ENCODE results near the gene DTX3. TPM values are rescaled to one million over a fixed set of nuclear protein-coding genes. Genes with fewer than 3 reads are reported as not detected.

Gene DTX3
- total and polyA plus RNA-seq, 2 of the 13 experiments (the other 11 are each of a cell fraction or from before 2014, with no cell fraction given): 9.0 to 27.2 TPM

- TF ChIP-seq, protein P1, sequence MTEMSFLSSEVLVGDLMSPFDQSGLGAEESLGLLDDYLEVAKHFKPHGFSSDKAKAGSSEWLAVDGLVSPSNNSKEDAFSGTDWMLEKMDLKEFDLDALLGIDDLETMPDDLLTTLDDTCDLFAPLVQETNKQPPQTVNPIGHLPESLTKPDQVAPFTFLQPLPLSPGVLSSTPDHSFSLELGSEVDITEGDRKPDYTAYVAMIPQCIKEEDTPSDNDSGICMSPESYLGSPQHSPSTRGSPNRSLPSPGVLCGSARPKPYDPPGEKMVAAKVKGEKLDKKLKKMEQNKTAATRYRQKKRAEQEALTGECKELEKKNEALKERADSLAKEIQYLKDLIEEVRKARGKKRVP (CRISPR knock-in tag; IDR thresholded peaks at IDR 0.05): 0 out of 4 replicates have a peak, but pooled peaks of 1 of the 2 experiments have one; percentile 21
- no peak for TF ChIP-seq PCBP2 (optimal IDR thresholded peaks at IDR 0.05; ENCODE audit: low read depth, low read length, poor library complexity, severe bottlenecking)
- TF ChIP-seq PHF8 (CRISPR knock-in tag; IDR thresholded peaks at IDR 0.05): 0 out of 2 replicates have a peak, but pooled peaks have one; percentile 35
- peak; percentile 23; the same call in 1 of the 2 replicates for TF ChIP-seq TFAP4 (IDR thresholded peaks at IDR 0.05; ENCODE audit: borderline replicate concordance, low read depth)
- 0 out of 2 replicates have a peak, but pooled peaks have one; percentile 22 for TF ChIP-seq SMAD1 (CRISPR knock-in tag; IDR thresholded peaks at IDR 0.05; ENCODE audit: borderline replicate concordance, low read depth)
- TF ChIP-seq, protein P2, sequence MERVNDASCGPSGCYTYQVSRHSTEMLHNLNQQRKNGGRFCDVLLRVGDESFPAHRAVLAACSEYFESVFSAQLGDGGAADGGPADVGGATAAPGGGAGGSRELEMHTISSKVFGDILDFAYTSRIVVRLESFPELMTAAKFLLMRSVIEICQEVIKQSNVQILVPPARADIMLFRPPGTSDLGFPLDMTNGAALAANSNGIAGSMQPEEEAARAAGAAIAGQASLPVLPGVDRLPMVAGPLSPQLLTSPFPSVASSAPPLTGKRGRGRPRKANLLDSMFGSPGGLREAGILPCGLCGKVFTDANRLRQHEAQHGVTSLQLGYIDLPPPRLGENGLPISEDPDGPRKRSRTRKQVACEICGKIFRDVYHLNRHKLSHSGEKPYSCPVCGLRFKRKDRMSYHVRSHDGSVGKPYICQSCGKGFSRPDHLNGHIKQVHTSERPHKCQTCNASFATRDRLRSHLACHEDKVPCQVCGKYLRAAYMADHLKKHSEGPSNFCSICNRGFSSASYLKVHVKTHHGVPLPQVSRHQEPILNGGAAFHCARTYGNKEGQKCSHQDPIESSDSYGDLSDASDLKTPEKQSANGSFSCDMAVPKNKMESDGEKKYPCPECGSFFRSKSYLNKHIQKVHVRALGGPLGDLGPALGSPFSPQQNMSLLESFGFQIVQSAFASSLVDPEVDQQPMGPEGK (CRISPR knock-in tag; IDR thresholded peaks at IDR 0.05): no peak
- TF ChIP-seq GABPB1 (CRISPR knock-in tag; IDR thresholded peaks at IDR 0.05): peak; percentile 43; the same call in 1 of the 2 replicates
- no peak for TF ChIP-seq NONO (IDR thresholded peaks at IDR 0.05)
- TF ChIP-seq NONO (CRISPR knock-in tag; conservative IDR thresholded peaks at IDR 0.05): 0 out of 2 replicates have a peak, but pooled peaks have one; percentile 20
- TF ChIP-seq SRSF4 (IDR thresholded peaks at IDR 0.05; ENCODE audit: low read depth, low read length, poor library complexity, severe bottlenecking): no peak
- TF ChIP-seq ZNF784 (CRISPR knock-in tag; IDR thresholded peaks at IDR 0.05; ENCODE audit: borderline replicate concordance): peak; percentile 25; the same call in 1 of the 2 replicates
- TF ChIP-seq UBTF (CRISPR knock-in tag; IDR thresholded peaks at IDR 0.05): peak; percentile 15; the same call in 1 of the 2 replicates
Measured at GRCh38 chr12:57604992-57605810, 577 bp downstream of the DTX3 start (continued).

Data from HepG2 (cell line).